Neural cell (in vitro differentiated cells): ENCODE results near the gene ATF5. TPM values are rescaled to one million over a fixed set of nuclear protein-coding genes. Genes with fewer than 3 reads are reported as not detected.

Experiments used
- H2AFZ ChIP-seq: fragments of 200-600, 300-800 bp; sonication (generic), shearing (Covaris generic); 2 replicates; pipeline ENCODE4 v1.6.0; 2014; ENCODE audit warnings: low read depth, mild to moderate bottlenecking, antibody characterized with exemption, low read length, moderate library complexity
- H3F3A ChIP-seq: fragments of 200-600 bp; shearing (Covaris generic); 2 replicates; pipeline ENCODE4 v1.6.1; 2016; ENCODE audit warnings: mild to moderate bottlenecking, moderate library complexity, mixed read lengths, antibody characterized with exemption, low read length; ENCODE audit not compliant: insufficient read depth, poor library complexity, severe bottlenecking
- H3K27ac ChIP-seq: fragments of 200-600, 300-800 bp; sonication (generic), shearing (Covaris generic); 2 replicates; pipeline ENCODE4 v1.5.1; 2014; ENCODE audit warnings: mild to moderate bottlenecking, low read length, moderate library complexity
- H3K27me3 ChIP-seq: fragments of 300-800, 200-600 bp; sonication (generic), shearing (Covaris generic); 2 replicates; pipeline ENCODE4 v1.6.0; 2014; ENCODE audit warnings: mild to moderate bottlenecking, low read depth, low read length, moderate library complexity; ENCODE audit not compliant: insufficient read depth
- H3K36me3 ChIP-seq: fragments of 300-800, 200-600 bp; sonication (generic), shearing (Covaris generic); 2 replicates; pipeline ENCODE4 v1.5.1; 2014; ENCODE audit warnings: mild to moderate bottlenecking, antibody characterized with exemption, low read length, moderate library complexity; ENCODE audit not compliant: insufficient read depth
- H3K4me2 ChIP-seq: fragments of 300-800, 200-600 bp; sonication (generic), shearing (Covaris generic); 2 replicates; pipeline ENCODE4 v1.6.0; 2014; ENCODE audit warnings: mild to moderate bottlenecking, low read length
- H3K4me3 ChIP-seq: fragments of 300-800, 200-600 bp; sonication (generic), shearing (Covaris generic); 2 replicates; pipeline ENCODE4 v1.5.1; 2014; ENCODE audit warnings: mild to moderate bottlenecking, low read length, moderate library complexity
- H3K79me2 ChIP-seq: fragments of 200-600 bp; shearing (Covaris generic); replicated peaks from 2 replicates; pipeline ENCODE4 v1.6.0; 2014; ENCODE audit warnings: mild to moderate bottlenecking, low read length, moderate library complexity; ENCODE audit not compliant: insufficient read depth
- H3K9ac ChIP-seq: fragments of 300-800, 200-600 bp; sonication (generic), shearing (Covaris generic); 2 replicates; pipeline ENCODE4 v1.6.1; 2016; ENCODE audit warnings: mild to moderate bottlenecking, low read length, mixed read lengths
- H3K9me2 ChIP-seq: fragments of 200-600 bp; shearing (Covaris generic); 2 replicates; pipeline ENCODE4 v1.6.1; 2016; ENCODE audit warnings: mild to moderate bottlenecking, low read length, mixed read lengths; ENCODE audit not compliant: insufficient read depth
- H3K9me3 ChIP-seq: fragments of 200-600, 300-800 bp; sonication (generic), shearing (Covaris generic); 2 replicates; pipeline ENCODE4 v1.6.1; 2016; ENCODE audit warnings: mild to moderate bottlenecking, mixed run types, low read length, moderate library complexity, mixed read lengths
- H4K20me1 ChIP-seq: fragments of 200-600 bp; shearing (Covaris generic); 2 replicates; pipeline ENCODE4 v1.6.1; 2016; ENCODE audit warnings: mild to moderate bottlenecking, mixed run types; ENCODE audit not compliant: insufficient read depth
- CTCF ChIP-seq: fragments of 450-650 bp; IDR thresholded peaks from 2 replicates; pipeline ENCODE4 v1.5.1; 2014; ENCODE audit warnings: antibody characterized with exemption, mild to moderate bottlenecking, moderate library complexity; ENCODE audit not compliant: poor library complexity, severe bottlenecking
- EP300 ChIP-seq: fragments of 450-650 bp; conservative IDR thresholded peaks from 2 replicates; pipeline ENCODE4 v1.6.1; 2014; ENCODE audit warnings: antibody characterized with exemption, mild to moderate bottlenecking, moderate library complexity; ENCODE audit not compliant: poor library complexity, severe bottlenecking
- EZH2 ChIP-seq: fragments of 200-600, 300-800 bp; shearing (Covaris generic), sonication (generic); IDR thresholded peaks from 2 replicates; pipeline ENCODE4 v1.6.1; 2014; ENCODE audit warnings: antibody characterized with exemption, low read length, borderline replicate concordance, mild to moderate bottlenecking; ENCODE audit not compliant: insufficient read depth, poor library complexity, severe bottlenecking
- MXI1 ChIP-seq: fragments of 450-650 bp; conservative IDR thresholded peaks from 2 replicates; pipeline ENCODE4 v1.6.1; 2014; ENCODE audit warnings: antibody characterized with exemption, mild to moderate bottlenecking; ENCODE audit not compliant: poor library complexity, severe bottlenecking
- POLR2AphosphoS5 ChIP-seq: IDR thresholded peaks from 2 replicates; pipeline ENCODE4 v1.6.1; 2012
- RAD21 ChIP-seq: fragments of 450-650 bp; conservative IDR thresholded peaks from 2 replicates; pipeline ENCODE4 v1.6.1; 2014; ENCODE audit warnings: antibody characterized with exemption, mild to moderate bottlenecking, moderate library complexity
- REST ChIP-seq: IDR thresholded peaks from 2 replicates; pipeline ENCODE4 v1.6.1; 2012; ENCODE audit warnings: borderline replicate concordance
- SMC3 ChIP-seq: fragments of 450-650 bp; conservative IDR thresholded peaks from 2 replicates; pipeline ENCODE4 v1.6.1; 2014; ENCODE audit warnings: antibody characterized with exemption, mild to moderate bottlenecking, moderate library complexity; ENCODE audit not compliant: poor library complexity
- TAF1 ChIP-seq: IDR thresholded peaks from 2 replicates; pipeline ENCODE4 v1.6.1; 2012; ENCODE audit warnings: low read depth
- polyA plus RNA-seq: library from polyadenylated mRNA; depleted of rRNA; stranded (reverse); fragments of >200 nt; gene quantifications from 2 replicates; pipeline ENCODE4 v1.2.3, GENCODE V29; 2014

ATF5 gene
- polyA plus RNA-seq, 1 donor from 2014 or later = 16.1 TPM

GRCh38 chr19:49896863-49897621, 32.0 kb upstream of the ATF5 start, which contains the start of gene IL4I1:
Gene IL4I1, minus strand, starts transcription at chr19:49896887. Its CDS starts 727 bp downstream, at chr19:49896160.
- no peak within 1 kb of the TSS for H3K4me3 ChIP-seq
- TF ChIP-seq CTCF (no peak), EP300 (no peak), TAF1 (no peak)
- no peaks in the 10 kb centered on the region for H3K9me2 ChIP-seq
- H3K9ac ChIP-seq = no peak within 1 kb of the TSS
- H3K79me2 ChIP-seq = no peaks in the 10 kb centered on the region
- H3K27ac ChIP-seq = no peak within 1 kb of the TSS
- no peaks in the 10 kb centered on the region for H3K9me3 ChIP-seq
- no peak within 1 kb of the TSS for H3K4me2 ChIP-seq
- no peaks in the 10 kb centered on the region for H3K36me3 ChIP-seq
- H4K20me1 ChIP-seq = no peaks in the 10 kb centered on the region
- no peaks in the 10 kb centered on the region for H3F3A ChIP-seq
- no peaks in the 10 kb centered on the region for H3K27me3 ChIP-seq
- no peak within 1 kb of the TSS for H2AFZ ChIP-seq

GRCh38 chr19:49904136-49904535, 24.9 kb upstream of the ATF5 start:
- no peak overlapping the region for H2AFZ ChIP-seq
- H3K4me2 ChIP-seq = no peak overlapping the region
- no peaks in the 10 kb centered on the region for H3K79me2 ChIP-seq
- H3K27ac ChIP-seq = no peak overlapping the region
- H3F3A ChIP-seq = no peaks in the 10 kb centered on the region
- H3K27me3 ChIP-seq = no peaks in the 10 kb centered on the region
- no peaks in the 10 kb centered on the region for H3K9me2 ChIP-seq
- TF ChIP-seq RAD21 (no peak), TAF1 (no peak), EP300 (no peak), SMC3 (no peak), CTCF (no peak), POLR2AphosphoS5 (no peak), EZH2 (no peak), REST (no peak), MXI1 (no peak)
- H3K4me3 ChIP-seq = no peak overlapping the region
- no peaks in the 10 kb centered on the region for H3K36me3 ChIP-seq
- no peaks in the 10 kb centered on the region for H4K20me1 ChIP-seq
- no peaks in the 10 kb centered on the region for H3K9me3 ChIP-seq
- H3K9ac ChIP-seq = no peak overlapping the region
